ENCODE measurements around the gene PTPN21. TPM values are rescaled to one million over a fixed set of nuclear protein-coding genes. Genes with fewer than 3 reads are reported as not detected.

The PTPN21 gene
- total RNA-seq = 16.0 and 20.3 TPM in 2 replicates

GRCh38 chr14:88554457-88555286 lies at the start of gene PTPN21:
Gene PTPN21 (minus strand): TSS chr14:88555007. CDS start chr14:88550417, 4,590 bp downstream.

GRCh38 chr14:88562831-88563686 lies 8.3 kb upstream of the PTPN21 start, which contains the start of gene ZC3H14:
Gene ZC3H14 (plus strand): TSS chr14:88563037. CDS start chr14:88563134, 97 bp downstream.

Small RNA genes lying within 50 kb of the gene (small RNA-seq; reads per million reads assigned to genes)
- not detected for gene RNU4-22P

Other genes starting within 250 kb of the PTPN21 start
- gene KCNK10, start 231.7 kb downstream of the PTPN21 start, total RNA-seq = not detected in 2 replicates
- gene SPATA7, start 169.3 kb downstream of the PTPN21 start, total RNA-seq = 15.1 and 16.9 TPM in 2 replicates
- gene ZC3H14, start 8.0 kb upstream of the PTPN21 start, total RNA-seq = 73.1 and 83.9 TPM in 2 replicates
- gene EML5, start 237.9 kb upstream of the PTPN21 start, total RNA-seq = 0.12 and 0.81 TPM in 2 replicates

All from hair follicle dermal papilla cell (primary cell).